H9 (cell line): Measurements from ENCODE around the gene ADORA3. TPM values are rescaled to one million over a fixed set of nuclear protein-coding genes. Genes with fewer than 3 reads are reported as not detected.

ENCODE experiments used
- DNase-seq: peaks from one replicate; pipeline ENCODE4 v3.0.0-alpha.2; 2017
- H2AFZ ChIP-seq: one replicate; pipeline ENCODE4 v1.6.1; 2013; ENCODE audit warnings: mild to moderate bottlenecking, low read length, control low read depth, moderate library complexity
- H2AK5ac ChIP-seq: 2 replicates; pipeline ENCODE4 v1.6.1; 2013; ENCODE audit warnings: low read length, control low read depth, mixed read lengths; ENCODE audit not compliant: insufficient read length
- H2BK120ac ChIP-seq: one replicate; pipeline ENCODE4 v1.6.1; 2013; ENCODE audit warnings: low read depth, mild to moderate bottlenecking, low read length, control low read depth, inconsistent platforms; ENCODE audit not compliant: poor library complexity, severe bottlenecking
- H2BK12ac ChIP-seq: 2 replicates; pipeline ENCODE4 v1.6.1; 2013; ENCODE audit warnings: low read length, control low read depth, mixed read lengths, low read depth; ENCODE audit not compliant: insufficient read length
- H2BK15ac ChIP-seq: 2 replicates; pipeline ENCODE4 v1.6.1; 2013; ENCODE audit warnings: low read depth, low read length, control low read depth
- H2BK20ac ChIP-seq: one replicate; pipeline ENCODE4 v1.6.1; 2013; ENCODE audit warnings: low read depth, mild to moderate bottlenecking, low read length, control low read depth, inconsistent platforms; ENCODE audit not compliant: poor library complexity, severe bottlenecking
- H2BK5ac ChIP-seq: 2 replicates; pipeline ENCODE4 v1.6.1; 2013; ENCODE audit warnings: low read length, control low read depth, mixed read lengths; ENCODE audit not compliant: insufficient read length
- H3K14ac ChIP-seq: 2 replicates; pipeline ENCODE4 v1.6.1; 2013; ENCODE audit warnings: low read length, control low read depth; ENCODE audit not compliant: insufficient read depth
- H3K18ac ChIP-seq: 2 replicates; pipeline ENCODE4 v1.6.1; 2013; ENCODE audit warnings: low read depth, mild to moderate bottlenecking, mixed read lengths, low read length, control low read depth; ENCODE audit not compliant: insufficient read length
- H3K23ac ChIP-seq: 2 replicates; pipeline ENCODE4 v1.6.1; 2013; ENCODE audit warnings: low read length, control low read depth, mixed read lengths, low read depth; ENCODE audit not compliant: insufficient read length
- H3K23me2 ChIP-seq: 2 replicates; pipeline ENCODE4 v1.6.1; 2013; ENCODE audit warnings: low read depth, mild to moderate bottlenecking, mixed read lengths, low read length, control low read depth; ENCODE audit not compliant: insufficient read length, poor library complexity, severe bottlenecking
- H3K27ac ChIP-seq: 2 replicates; pipeline ENCODE4 v1.5.1; 2013; ENCODE audit warnings: low read length, control low read depth, mixed read lengths, low read depth; ENCODE audit not compliant: insufficient read length
- H3K27me3 ChIP-seq: 2 replicates; pipeline ENCODE4 v1.6.1; 2013; ENCODE audit warnings: low read length, control low read depth, inconsistent platforms; ENCODE audit not compliant: insufficient read depth
- H3K4ac ChIP-seq: 2 replicates; pipeline ENCODE4 v1.6.1; 2013; ENCODE audit warnings: low read depth, mild to moderate bottlenecking, control low read depth, inconsistent platforms, low read length, moderate library complexity
- H3K4me1 ChIP-seq: 2 replicates; pipeline ENCODE4 v1.6.1; 2013; ENCODE audit warnings: low read length, control low read depth, inconsistent platforms; ENCODE audit not compliant: insufficient read depth
- H3K4me2 ChIP-seq: 2 replicates; pipeline ENCODE4 v1.6.1; 2013; ENCODE audit warnings: low read length, control low read depth, mixed read lengths; ENCODE audit not compliant: insufficient read length, insufficient read depth
- H3K56ac ChIP-seq: 2 replicates; pipeline ENCODE4 v1.6.1; 2013; ENCODE audit warnings: low read depth, mild to moderate bottlenecking, mixed read lengths, low read length, control low read depth; ENCODE audit not compliant: insufficient read length
- H3K79me1 ChIP-seq: 2 replicates; pipeline ENCODE4 v1.6.1; 2013; ENCODE audit warnings: low read depth, mild to moderate bottlenecking, moderate library complexity, low read length, control low read depth, inconsistent platforms; ENCODE audit not compliant: insufficient read depth, poor library complexity, severe bottlenecking
- H3K79me2 ChIP-seq: 2 replicates; pipeline ENCODE4 v1.6.1; 2013; ENCODE audit warnings: low read length, control low read depth, inconsistent platforms; ENCODE audit not compliant: insufficient read depth
- H3K9ac ChIP-seq: 2 replicates; pipeline ENCODE4 v1.6.1; 2013; ENCODE audit warnings: low read length, control low read depth, mixed read lengths; ENCODE audit not compliant: insufficient read length; ENCODE audit errors: extremely low read depth
- H3K9me3 ChIP-seq: one replicate; pipeline ENCODE4 v1.6.1; 2013; ENCODE audit warnings: low read depth, low read length, inconsistent platforms; ENCODE audit not compliant: control insufficient read depth
- H3T11ph ChIP-seq: one replicate; pipeline ENCODE4 v1.6.1; 2013; ENCODE audit warnings: mild to moderate bottlenecking, low read length, control low read depth, inconsistent platforms
- H4K20me1 ChIP-seq: one replicate; pipeline ENCODE4 v1.6.1; 2013; ENCODE audit not compliant: control insufficient read depth, insufficient read length, insufficient read depth
- H4K5ac ChIP-seq: 2 replicates; pipeline ENCODE4 v1.6.1; 2013; ENCODE audit warnings: low read depth, mild to moderate bottlenecking, mixed read lengths, low read length, control low read depth; ENCODE audit not compliant: insufficient read length
- H4K8ac ChIP-seq: replicated peaks from 2 replicates; pipeline ENCODE4 v1.6.1; 2013; ENCODE audit warnings: low read length, control low read depth, mixed read lengths, low read depth; ENCODE audit not compliant: insufficient read length
- H4K91ac ChIP-seq: 2 replicates; pipeline ENCODE4 v1.6.1; 2013; ENCODE audit warnings: low read depth, mild to moderate bottlenecking, moderate library complexity, mixed read lengths, low read length, control low read depth; ENCODE audit not compliant: insufficient read length
- H3K27ac Mint-ChIP-seq, 3 experiments: 2 replicates in 2 of 3; 3 replicates in 1 of 3; pipeline ENCODE4 v1.8.0; 2020 to 2021; ENCODE audit warnings: mixed read lengths in 3 of 3, mild to moderate bottlenecking in 1 of 3, moderate library complexity in 1 of 3
- H3K27me3 Mint-ChIP-seq: 2 replicates; pipeline ENCODE4 v1.8.0; 2021; ENCODE audit warnings: low read depth, mild to moderate bottlenecking, moderate library complexity, mixed read lengths
- H3K36me3 Mint-ChIP-seq, 3 experiments: 2 replicates in 2 of 3; 3 replicates in 1 of 3; pipeline ENCODE4 v1.8.0; 2020 to 2021; ENCODE audit warnings: low read depth in 3 of 3, mixed read lengths in 3 of 3; ENCODE audit not compliant: insufficient read depth in 1 of 3
- H3K4me1 Mint-ChIP-seq, 2 experiments: 2 replicates each; pipeline ENCODE4 v1.8.0; 2020; ENCODE audit warnings: mixed read lengths in 2 of 2
- H3K4me3 Mint-ChIP-seq, 2 experiments: 2 replicates in 1 of 2; 3 replicates in 1 of 2; pipeline ENCODE4 v1.8.0; 2020 to 2021; ENCODE audit warnings: mild to moderate bottlenecking in 2 of 2, mixed read lengths in 2 of 2, moderate library complexity in 1 of 2
- H3K9me3 Mint-ChIP-seq, 2 experiments: 2 replicates in 1 of 2; 3 replicates in 1 of 2; pipeline ENCODE4 v1.8.0; 2020; ENCODE audit warnings: mild to moderate bottlenecking in 2 of 2, mixed read lengths in 2 of 2, moderate library complexity in 1 of 2
- CTCF ChIP-seq: fragments of 200-600 bp; sonication (generic); conservative IDR thresholded peaks from 3 replicates; pipeline ENCODE4 v1.8.0; 2021; ENCODE audit warnings: antibody characterized with exemption, mild to moderate bottlenecking
- WGBS: extraction: QIAGEN DNeasy Blood & Tissue Kit; methylation state at CpG from one replicate; pipeline ENCODE4 v1.1.7; 2013; ENCODE audit warnings: missing lambda C conversion rate, low lambda C conversion rate, mixed read lengths; ENCODE audit not compliant: insufficient read length; ENCODE audit errors: extremely low coverage; 5-methylcytosine and 5-hydroxymethylcytosine counted together
- total RNA-seq: library from RNA; stranded (reverse); gene quantifications from 2 replicates; pipeline ENCODE4 v1.2.1, GENCODE V29; 2021

ADORA3 gene
- total RNA-seq, 1 experiment from 2014 or later = not detected

DNA sequence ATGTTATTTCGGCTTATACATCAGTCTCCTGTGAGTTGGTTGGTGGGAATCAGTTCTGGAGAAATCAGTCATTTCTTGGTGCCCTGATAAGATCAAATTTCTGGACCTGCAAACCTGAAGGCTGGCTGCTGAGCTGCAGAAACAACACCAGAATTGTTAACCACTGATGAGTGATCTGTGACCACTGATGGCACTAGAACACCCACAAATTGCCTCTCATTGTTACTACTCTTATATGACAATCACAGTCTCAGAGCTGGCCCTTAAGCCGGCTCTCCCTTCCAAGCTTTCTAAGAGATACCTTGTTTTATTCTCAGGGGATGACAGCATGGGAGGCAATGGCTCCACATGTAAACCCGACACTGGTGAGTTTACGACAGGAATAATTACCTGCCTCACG lies 27.7 kb downstream of the ADORA3 start:
- Histone ChIP-seq H3K27me3 (no peaks in the 10 kb centered on the region), H3K9ac (no peak overlapping the region), H4K8ac (no peak overlapping the region), H3K23me2 (no peaks in the 10 kb centered on the region), H2BK12ac (no peak overlapping the region), H3K56ac (no peak overlapping the region), H2BK15ac (no peak overlapping the region), H4K91ac (no peak overlapping the region), H3K27ac (no peak overlapping the region), H4K5ac (no peak overlapping the region), H2AK5ac (no peak overlapping the region), H3K4me1 (no peaks in the 10 kb centered on the region), H3K4me2 (no peak overlapping the region), H2BK5ac (no peak overlapping the region), H2AFZ (no peak overlapping the region), H3K23ac (no peak overlapping the region), H3K14ac (no peak overlapping the region), H3K79me1 (no peaks in the 10 kb centered on the region), H4K20me1 (no peaks in the 10 kb centered on the region), H3T11ph (no peak overlapping the region), H3K9me3 (no peaks in the 10 kb centered on the region), H3K18ac (no peak overlapping the region), H3K4ac (no peak overlapping the region), H3K79me2 (no peaks in the 10 kb centered on the region), H2BK120ac (no peak overlapping the region), H2BK20ac (no peak overlapping the region)
- Mint-ChIP-seq H3K9me3 (no peaks in the 10 kb centered on the region), H3K27ac (no peak overlapping the region), H3K27me3 (no peaks in the 10 kb centered on the region; the same call in 1 of the 2 replicates), H3K36me3 (no peaks in the 10 kb centered on the region; a peak in 1 of 7 replicates), H3K4me3 (no peak overlapping the region), H3K4me1 (no peaks in the 10 kb centered on the region)
- DNase-seq = no peak
- no peak for TF ChIP-seq CTCF
- WGBS = no CpG with 5 or more reads among the region's 5 CpGs
